PC-3 (cell line): ENCODE measurements around the gene DIP2B. TPM values are rescaled to one million over a fixed set of nuclear protein-coding genes. Genes with fewer than 3 reads are reported as not detected.

ENCODE experiments used
- ATAC-seq: fragments of 200-7000 bp; cut with Tn5 transposase; 2 replicates; pipeline ENCODE4 v1.9.1; 2020; ENCODE audit warnings: mild to moderate bottlenecking, moderate library complexity
- BruUV-seq: library from RNA; stranded (reverse); fragments of 400-500 nt; replicated peaks from 2 replicates; lab custom pipeline; 2021; lab: Mats Ljungman, UMichigan
- CTCF ChIA-PET: fragments of 300-600 bp; sonication (Branson Sonifier 250); formaldehyde crosslinking; loops from one replicate; lab custom pipeline; 2022; ENCODE audit warnings: antibody characterized with exemption; lab: Charles Lee
- POLR2A ChIA-PET: fragments of 300-600 bp; sonication (Branson Sonifier 250); formaldehyde crosslinking; loops from one replicate; lab custom pipeline; 2022; ENCODE audit warnings: antibody characterized with exemption; ENCODE audit not compliant: unreplicated experiment; lab: Charles Lee
- DNase-seq: peaks from one replicate; pipeline ENCODE4 v3.0.0-alpha.2; 2015
- H2AFZ ChIP-seq: fragments of 300-600 bp; sonication (generic); 2 replicates; pipeline ENCODE4 v1.6.0; 2016; ENCODE audit warnings: antibody characterized with exemption, low read length
- H3F3A ChIP-seq: fragments of 300-600 bp; sonication (generic); one replicate; pipeline ENCODE4 v1.6.0; 2017; ENCODE audit warnings: antibody characterized with exemption, low read length, control low read depth, mild to moderate bottlenecking; ENCODE audit not compliant: unreplicated experiment
- H3K27ac ChIP-seq: fragments of 300-600 bp; sonication (generic); 2 replicates; pipeline ENCODE4 v1.5.1; 2016; ENCODE audit warnings: mild to moderate bottlenecking, low read length
- H3K27me3 ChIP-seq: fragments of 300-600 bp; sonication (generic); 2 replicates; pipeline ENCODE4 v1.6.1; 2016; ENCODE audit warnings: low read length, mixed read lengths
- H3K36me3 ChIP-seq: fragments of 300-600 bp; sonication (generic); 2 replicates; pipeline ENCODE4 v1.6.1; 2016; ENCODE audit warnings: low read depth, mixed run types, low read length, mixed read lengths
- H3K4me1 ChIP-seq: fragments of 300-600 bp; sonication (generic); 2 replicates; pipeline ENCODE4 v1.5.1; 2016; ENCODE audit warnings: low read length; ENCODE audit not compliant: insufficient read depth
- H3K4me2 ChIP-seq: fragments of 300-600 bp; sonication (generic); 2 replicates; pipeline ENCODE4 v1.6.0; 2016; ENCODE audit warnings: low read length
- H3K4me3 ChIP-seq: fragments of 300-600 bp; sonication (generic); 2 replicates; pipeline ENCODE4 v1.5.1; 2016; ENCODE audit warnings: mild to moderate bottlenecking, low read length, mixed read lengths
- H3K79me2 ChIP-seq: fragments of 300-600 bp; sonication (generic); 2 replicates; pipeline ENCODE4 v1.6.1; 2017; ENCODE audit warnings: low read length, mixed read lengths
- H3K9ac ChIP-seq: fragments of 300-600 bp; sonication (generic); 2 replicates; pipeline ENCODE4 v1.6.0; 2016; ENCODE audit warnings: mild to moderate bottlenecking, low read length
- H3K9me2 ChIP-seq: fragments of 300-600 bp; sonication (generic); replicated peaks from 2 replicates; pipeline ENCODE4 v1.6.1; 2016; ENCODE audit warnings: mixed run types, low read length, mixed read lengths
- H3K9me3 ChIP-seq: fragments of 300-600 bp; sonication (generic); 2 replicates; pipeline ENCODE4 v1.6.1; 2016; ENCODE audit warnings: low read length, mixed read lengths
- H4K20me1 ChIP-seq: fragments of 300-600 bp; sonication (generic); 2 replicates; pipeline ENCODE4 v1.6.1; 2016; ENCODE audit warnings: low read length, mixed read lengths
- EZH2 ChIP-seq: fragments of 300-600 bp; sonication (generic); IDR thresholded peaks from one replicate; pipeline ENCODE4 v1.6.1; 2017; ENCODE audit warnings: antibody characterized with exemption, mild to moderate bottlenecking, low read length; ENCODE audit not compliant: unreplicated experiment
- EZH2phosphoT487 ChIP-seq: fragments of 300-600 bp; sonication (generic); IDR thresholded peaks from 2 replicates; pipeline ENCODE4 v1.6.1; 2018; ENCODE audit warnings: mild to moderate bottlenecking, antibody characterized with exemption, low read length, borderline replicate concordance
- intact Hi-C: fragments of 100-400 bp; cut with micrococcal nuclease; formaldehyde crosslinking; loops from 2 replicates; pipeline ENCODE4 v1.9.0; 2023
- total RNA-seq: library from RNA; depleted of rRNA; stranded (reverse); fragments of >200 nt; gene quantifications from 2 replicates; pipeline ENCODE4 v1.2.3, GENCODE V29; 2014
- TF ChIP-seq, protein P1 (sequence below): fragments of 300-600 bp; sonication (generic); conservative IDR thresholded peaks from 2 replicates; pipeline ENCODE4 v1.5.1; 2017; ENCODE audit warnings: antibody characterized with exemption, low read depth, mild to moderate bottlenecking, low read length

DIP2B gene
- total RNA-seq, 1 experiment from 2014 or later, result 36.3 TPM

DNA sequence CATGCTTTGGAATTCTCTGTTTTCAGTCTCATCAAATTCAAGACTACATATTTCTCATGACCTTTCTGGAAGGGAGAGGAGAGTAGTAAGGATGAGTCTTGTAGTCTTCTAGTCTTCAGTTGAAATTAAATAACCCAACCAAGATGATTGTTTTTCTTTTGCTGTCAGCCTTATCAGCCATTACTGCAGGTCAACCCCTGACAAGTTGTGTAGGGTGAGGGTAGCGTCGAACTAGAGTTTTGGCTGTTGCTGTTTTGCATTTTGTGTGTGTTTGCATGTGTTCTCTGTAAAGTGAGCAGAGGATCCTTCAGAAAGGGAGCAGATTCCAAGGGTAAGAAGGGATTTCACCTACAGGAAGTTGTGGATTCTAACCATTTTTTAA, 28.4 kb downstream of the DIP2B start:
- Histone ChIP-seq H3K27me3 (no peaks in the 10 kb centered on the region), H4K20me1 (no peaks in the 10 kb centered on the region), H3K4me3 (peak overlapping the region; percentile 27; the same call in 1 of the 2 replicates), H3K4me1 (peaks cover 82% of the 10 kb centered on the region), H3K9ac (peak overlapping the region; percentile 87), H3K27ac (peak overlapping the region; percentile 99), H3K79me2 (peaks cover 71% of the 10 kb centered on the region), H2AFZ (no peak overlapping the region), H3F3A (peaks cover 27% of the 10 kb centered on the region), H3K9me2 (no peaks in the 10 kb centered on the region), H3K9me3 (no peaks in the 10 kb centered on the region), H3K36me3 (peaks cover 6% of the 10 kb centered on the region), H3K4me2 (peak overlapping the region; percentile 71)
- peak; percentile 52 for DNase-seq
- ChIA-PET CTCF (no interaction called here), POLR2A (no interaction called here)
- TF ChIP-seq, protein P1, sequence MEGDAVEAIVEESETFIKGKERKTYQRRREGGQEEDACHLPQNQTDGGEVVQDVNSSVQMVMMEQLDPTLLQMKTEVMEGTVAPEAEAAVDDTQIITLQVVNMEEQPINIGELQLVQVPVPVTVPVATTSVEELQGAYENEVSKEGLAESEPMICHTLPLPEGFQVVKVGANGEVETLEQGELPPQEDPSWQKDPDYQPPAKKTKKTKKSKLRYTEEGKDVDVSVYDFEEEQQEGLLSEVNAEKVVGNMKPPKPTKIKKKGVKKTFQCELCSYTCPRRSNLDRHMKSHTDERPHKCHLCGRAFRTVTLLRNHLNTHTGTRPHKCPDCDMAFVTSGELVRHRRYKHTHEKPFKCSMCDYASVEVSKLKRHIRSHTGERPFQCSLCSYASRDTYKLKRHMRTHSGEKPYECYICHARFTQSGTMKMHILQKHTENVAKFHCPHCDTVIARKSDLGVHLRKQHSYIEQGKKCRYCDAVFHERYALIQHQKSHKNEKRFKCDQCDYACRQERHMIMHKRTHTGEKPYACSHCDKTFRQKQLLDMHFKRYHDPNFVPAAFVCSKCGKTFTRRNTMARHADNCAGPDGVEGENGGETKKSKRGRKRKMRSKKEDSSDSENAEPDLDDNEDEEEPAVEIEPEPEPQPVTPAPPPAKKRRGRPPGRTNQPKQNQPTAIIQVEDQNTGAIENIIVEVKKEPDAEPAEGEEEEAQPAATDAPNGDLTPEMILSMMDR, result no peak
- TF ChIP-seq EZH2phosphoT487 (no peak), EZH2 (no peak)
- BruUV-seq, result TSS peak; percentile 13
- ATAC-seq, result peak; percentile 4
- intact Hi-C loops, result loop anchor here (2.0 to 10.0 kb wide), 3 partner anchors 28 to 102 kb away; partner anchors contain the start of gene DIP2B

- Histone ChIP-seq H2AFZ (no peak overlapping the region), H3K79me2 (peaks cover 71% of the 10 kb centered on the region), H3K4me2 (peak overlapping the region; percentile 71), H3K4me1 (peaks cover 83% of the 10 kb centered on the region), H3K9me3 (no peaks in the 10 kb centered on the region), H3K36me3 (peaks cover 10% of the 10 kb centered on the region), H4K20me1 (no peaks in the 10 kb centered on the region), H3K4me3 (no peak overlapping the region), H3K27ac (peak overlapping the region; percentile 99), H3K9ac (peak overlapping the region; percentile 87), H3F3A (peaks cover 27% of the 10 kb centered on the region), H3K9me2 (no peaks in the 10 kb centered on the region), H3K27me3 (no peaks in the 10 kb centered on the region)
- intact Hi-C loops, result loop anchor here (2.0 to 10.0 kb wide), 3 partner anchors 29 to 101 kb away; partner anchors contain the start of gene DIP2B
- ChIA-PET POLR2A (no interaction called here), CTCF (no interaction called here)
- no peak for TF ChIP-seq EZH2phosphoT487
- TF ChIP-seq EZH2, result no peak
- TF ChIP-seq, protein P1, result no peak
- DNase-seq (peak; percentile 38), ATAC-seq (no peak)
- no TSS peak for BruUV-seq
Observed at GRCh38 chr12:50533971-50534370, 29.2 kb downstream of the DIP2B start.
